K562 (cell line): Measurements from ENCODE around the gene RIN3. TPM values are rescaled to one million over a fixed set of nuclear protein-coding genes. Genes with fewer than 3 reads are reported as not detected.

ENCODE experiments used
- ATAC-seq: fragments of 200-7000 bp; cut with Tn5 transposase; 3 replicates; pipeline ENCODE4 v1.9.1; 2020; ENCODE audit warnings: moderate library complexity
- BruUV-seq: library from RNA; stranded (reverse); fragments of 400-500 nt; replicated peaks from 2 replicates; lab custom pipeline; 2021; lab: Mats Ljungman, UMichigan
- CTCF ChIA-PET: fragments of 300-600 bp; formaldehyde crosslinking; extraction: SDS; loops from one replicate; lab custom pipeline; 2021; ENCODE audit warnings: low intra/inter-chr PET ratio; lab: Yijun Ruan, JAX
- POLR2A ChIA-PET: fragments of 300-600, 350-650 bp; sonication (Branson Sonifier 250); formaldehyde crosslinking; extraction: SDS; loops from one replicate; lab custom pipeline; 2021; ENCODE audit warnings: antibody characterized with exemption, inconsistent platforms; lab: Yijun Ruan, JAX
- DNase-seq, 4 experiments: peaks; one replicate each; pipeline versions ENCODE4 v3.0.0 to v3.0.0-alpha.2; 2011 to 2018; ENCODE audit warnings: low spot score in 3 of 4, mixed read lengths in 3 of 4; ENCODE audit errors: extremely low read depth in 1 of 4
- FAIRE-seq: peaks from 2 replicates; lab custom pipeline; 2011; peaks lifted over from hg19 to GRCh38; lab: Jason Lieb, UNC
- H2AFZ ChIP-seq: 2 replicates; pipeline ENCODE4 v1.6.0; 2011; ENCODE audit warnings: low read depth, low read length, control low read depth, inconsistent platforms
- H3K27ac ChIP-seq: fragments of 200-600 bp; 3 replicates; pipeline ENCODE4 v1.8.0; 2011; ENCODE audit warnings: low read depth, mild to moderate bottlenecking, control low read depth, inconsistent platforms, low read length, moderate library complexity, mixed read lengths; ENCODE audit errors: extremely low read depth
- H3K27me3 ChIP-seq, 2 experiments: fragments of 300-600 bp in 1 of 2; 2 replicates in 1 of 2; 3 replicates in 1 of 2; pipeline versions ENCODE4 v1.6.0 to v1.8.0; 2011; ENCODE audit warnings: inconsistent platforms in 2 of 2, low read length in 2 of 2, mild to moderate bottlenecking in 1 of 2, mixed read lengths in 1 of 2, moderate library complexity in 1 of 2; ENCODE audit not compliant: control insufficient read depth in 2 of 2, insufficient read depth in 2 of 2
- H3K36me3 ChIP-seq: fragments of 300-600 bp; 3 replicates; pipeline ENCODE4 v1.8.0; 2011; ENCODE audit warnings: mild to moderate bottlenecking, low read length, inconsistent platforms; ENCODE audit not compliant: control insufficient read depth, insufficient read depth
- H3K4me1 ChIP-seq, 2 experiments: fragments of 200-600 bp in 1 of 2; replicated peaks in 1 of 2; 2 replicates in 1 of 2; 3 replicates in 1 of 2; pipeline versions ENCODE4 v1.5.1 to v1.8.0; 2011; ENCODE audit warnings: inconsistent platforms in 2 of 2, low read length in 2 of 2, mild to moderate bottlenecking in 1 of 2, mixed read lengths in 1 of 2, moderate library complexity in 1 of 2; ENCODE audit not compliant: control insufficient read depth in 2 of 2, insufficient read depth in 2 of 2
- H3K4me2 ChIP-seq: 2 replicates; pipeline ENCODE4 v1.6.1; 2011; ENCODE audit warnings: low read length, control low read depth, inconsistent platforms, mixed read lengths; ENCODE audit not compliant: insufficient read depth
- H3K4me3 ChIP-seq: fragments of 200-600 bp; sonication (generic), shearing (Covaris generic); 2 replicates; pipeline ENCODE4 v1.5.1; 2016; ENCODE audit warnings: control low read depth, inconsistent platforms
- H3K79me2 ChIP-seq: fragments of 200-600 bp; 3 replicates; pipeline ENCODE4 v1.8.0; 2011; ENCODE audit warnings: low read length, inconsistent platforms; ENCODE audit not compliant: control insufficient read depth, insufficient read depth
- H3K9ac ChIP-seq, 2 experiments: 2 replicates each; pipeline versions ENCODE4 v1.6.0 to v1.6.1; 2011; ENCODE audit warnings: low read depth in 2 of 2, low read length in 2 of 2, control low read depth in 1 of 2, inconsistent platforms in 1 of 2, mild to moderate bottlenecking in 1 of 2, mixed read lengths in 1 of 2; ENCODE audit not compliant: insufficient read depth in 1 of 2
- H3K9me1 ChIP-seq: one replicate; pipeline ENCODE4 v1.6.0; 2011; ENCODE audit warnings: inconsistent platforms, mild to moderate bottlenecking, low read length, moderate library complexity; ENCODE audit not compliant: control insufficient read depth, insufficient read depth
- H3K9me3 ChIP-seq: replicated peaks from 2 replicates; pipeline ENCODE4 v1.5.1; 2011; ENCODE audit warnings: low read depth, low read length, inconsistent platforms; ENCODE audit not compliant: control insufficient read depth, insufficient read depth
- H4K20me1 ChIP-seq: replicated peaks from 2 replicates; pipeline ENCODE4 v1.6.1; 2011; ENCODE audit warnings: low read length, inconsistent platforms, mixed read lengths; ENCODE audit not compliant: control insufficient read depth, insufficient read depth
- MXI1 ChIP-seq: IDR thresholded peaks from 2 replicates; pipeline ENCODE4 v1.6.1; 2011; ENCODE audit warnings: low read depth, mild to moderate bottlenecking, improper control_type of control experiment, low read length
- NFIC ChIP-seq: fragments of 450-650 bp; IDR thresholded peaks from 2 replicates; pipeline ENCODE4 v1.6.1; 2017; ENCODE audit warnings: mild to moderate bottlenecking, inconsistent platforms
- NR2C1 ChIP-seq, 2 experiments: fragments of 450-650 bp; IDR thresholded peaks; 2 replicates each; pipeline ENCODE4 v1.6.1; 2017; ENCODE audit warnings: mild to moderate bottlenecking in 2 of 2, antibody characterized with exemption in 1 of 2, inconsistent platforms in 1 of 2, missing compliant biosample characterization in 1 of 2, missing genetic modification characterization in 1 of 2
- SPI1 ChIP-seq: IDR thresholded peaks from 2 replicates; pipeline ENCODE4 v1.6.1; 2011; ENCODE audit warnings: low read depth, low read length, control low read depth, borderline replicate concordance
- SREBF1 ChIP-seq: fragments of 150-350 bp; IDR thresholded peaks from 2 replicates; pipeline ENCODE4 v1.6.1; 2014; ENCODE audit warnings: antibody characterized with exemption, low read depth, low read length, borderline replicate concordance
- U2AF2 ChIP-seq: fragments of 200-400 bp; formaldehyde crosslinking; optimal IDR thresholded peaks from 2 replicates; pipeline ENCODE3; 2017; ENCODE audit warnings: low read depth, mild to moderate bottlenecking, low read length
- ZBTB7A ChIP-seq: IDR thresholded peaks from 2 replicates; pipeline ENCODE4 v1.6.1; 2011; ENCODE audit warnings: low read depth, mild to moderate bottlenecking, low read length, moderate library complexity, borderline replicate concordance; ENCODE audit not compliant: control insufficient read depth
- ZC3H11A ChIP-seq: IDR thresholded peaks from 2 replicates; pipeline ENCODE4 v1.6.1; 2012; ENCODE audit warnings: low read depth, low read length, improper control_type of control experiment
- WGBS: fragments of 100-300 bp; shearing (Covaris generic); methylation state at CpG from one replicate; pipeline ENCODE4 v1.1.6; 2016; ENCODE audit warnings: low coverage, mixed read lengths; ENCODE audit not compliant: insufficient coverage; ENCODE audit errors: missing lambda C conversion rate; 5-methylcytosine and 5-hydroxymethylcytosine counted together
- in situ Hi-C: fragments of 300-500 bp; cut with MboI; formaldehyde crosslinking; loops from 4 replicates; pipeline ENCODE4 v1.15.0; 2018; ENCODE audit warnings: inconsistent platforms, mixed read lengths
- intact Hi-C: fragments of 100-400 bp; cut with micrococcal nuclease; formaldehyde crosslinking; loops from 2 replicates; pipeline ENCODE4 v1.14.2; 2022
- polyA plus RNA-seq, 8 experiments: library from polyadenylated mRNA; depleted of rRNA in 4 of 8; stranded (reverse) in 5 of 8; unstranded in 3 of 8; fragments of >200 nt; fragmentation: Nextera tagmentation in 2 of 8; fragmentation: Illumina TruSeq in 1 of 8; extraction: Ambion mirVana in 2 of 8; extraction: Trizol in 1 of 8; gene quantifications; 2 replicates each; pipeline versions ENCODE4 v1.2.1 to v1.2.3, GENCODE V29; 2011 to 2014; ENCODE audit warnings: inconsistent platforms in 1 of 8, missing spikeins in 1 of 8
- total RNA-seq, 7 experiments: library from RNA; depleted of rRNA in 6 of 7; stranded (reverse); fragments of >200 nt in 6 of 7; fragmentation: Illumina TruSeq in 2 of 7; extraction: Trizol in 2 of 7; gene quantifications; 2 replicates each; pipeline versions ENCODE4 v1.2.1 to v1.2.3, GENCODE V29; 2011 to 2021; ENCODE audit warnings: low replicate concordance in 1 of 7
- TF ChIP-seq, protein P1 (sequence below): sonication (generic); formaldehyde crosslinking; IDR thresholded peaks from 2 replicates; pipeline ENCODE4 v1.8.0; 2022; ENCODE audit warnings: mild to moderate bottlenecking, low read depth, missing genetic modification reagents
- TF ChIP-seq, protein P2 (sequence below): fragments of 250-450 bp; sonication (Bioruptor Pico); IDR thresholded peaks from 2 replicates; pipeline ENCODE4 v1.5.0; 2021; ENCODE audit warnings: mild to moderate bottlenecking, borderline replicate concordance

RIN3 gene
- total and polyA plus RNA-seq, 9 of the 15 experiments (the other 6 are each of a cell fraction or from before 2014, with no cell fraction given): 0.01 to 0.49 (median 0.08) TPM; not detected in 5

GRCh38 chr14:92494512-92494911 is 19.1 kb upstream of the RIN3 start:
- TF ChIP-seq SREBF1: no peak
- Histone ChIP-seq H3K9me3 (no peaks in the 10 kb centered on the region), H3K4me3 (no peak overlapping the region), H3K4me2 (no peak overlapping the region), H3K9me1 (no peaks in the 10 kb centered on the region), H3K4me1 (no peaks in the 10 kb centered on the region), H3K27ac (no peak overlapping the region), H2AFZ (no peak overlapping the region), H3K9ac (no peak overlapping the region), H3K79me2 (no peaks in the 10 kb centered on the region), H3K27me3 (peaks cover 3 to 42% of the 10 kb centered on the region in 2 experiments; a peak in 4 of 5 replicates), H4K20me1 (no peaks in the 10 kb centered on the region), H3K36me3 (no peaks in the 10 kb centered on the region)
- in situ Hi-C loops: no loop called here
- 0% methylated on average over 4 of the region's 4 CpGs for WGBS
- DNase-seq: no peak
- no TSS peak for BruUV-seq
- intact Hi-C loops: no loop called here
- ChIA-PET CTCF (no interaction called here), POLR2A (no interaction called here)
- FAIRE-seq: no peak
- ATAC-seq: no peak

DNA sequence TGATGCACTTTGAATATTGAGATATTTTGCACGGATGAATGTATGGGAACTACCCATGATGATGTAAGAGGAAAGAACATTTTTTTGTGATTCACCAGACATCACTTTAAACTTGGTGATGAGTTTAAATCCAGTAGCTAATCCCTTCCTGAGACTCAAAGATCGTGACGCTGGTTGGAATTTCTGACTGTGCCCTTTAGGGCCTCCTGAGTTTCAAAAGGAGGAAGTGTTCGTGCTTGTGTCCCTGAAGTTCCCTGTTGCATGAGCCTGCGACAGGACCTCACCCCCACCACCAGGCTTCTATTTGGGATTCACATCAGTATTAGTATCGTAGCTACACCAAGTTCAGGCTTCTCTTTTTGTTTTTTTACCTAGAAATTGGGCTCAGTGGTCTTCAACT is 18.6 kb upstream of the RIN3 start:
- POLR2A ChIA-PET: no interaction called here
- Histone ChIP-seq H3K4me1 (no peaks in the 10 kb centered on the region), H3K36me3 (no peaks in the 10 kb centered on the region), H3K27me3 (peaks cover 3 to 37% of the 10 kb centered on the region in 2 experiments), H3K9me1 (no peaks in the 10 kb centered on the region), H4K20me1 (no peaks in the 10 kb centered on the region), H3K9ac (no peak overlapping the region), H3K27ac (no peak overlapping the region), H2AFZ (no peak overlapping the region), H3K9me3 (no peaks in the 10 kb centered on the region), H3K4me2 (no peak overlapping the region), H3K79me2 (no peaks in the 10 kb centered on the region), H3K4me3 (no peak overlapping the region)
- CTCF ChIA-PET: no interaction called here
- TF ChIP-seq SPI1 (peak; percentile 56; the same call in 1 of the 2 replicates), NR2C1 (IDR thresholded peaks at IDR 0.05) (no peak), NR2C1 (tag; IDR thresholded peaks at IDR 0.05) (no peak), U2AF2 (no peak), NFIC (no peak), MXI1 (no peak), ZC3H11A (no peak), ZBTB7A (no peak)
- TF ChIP-seq, protein P1, sequence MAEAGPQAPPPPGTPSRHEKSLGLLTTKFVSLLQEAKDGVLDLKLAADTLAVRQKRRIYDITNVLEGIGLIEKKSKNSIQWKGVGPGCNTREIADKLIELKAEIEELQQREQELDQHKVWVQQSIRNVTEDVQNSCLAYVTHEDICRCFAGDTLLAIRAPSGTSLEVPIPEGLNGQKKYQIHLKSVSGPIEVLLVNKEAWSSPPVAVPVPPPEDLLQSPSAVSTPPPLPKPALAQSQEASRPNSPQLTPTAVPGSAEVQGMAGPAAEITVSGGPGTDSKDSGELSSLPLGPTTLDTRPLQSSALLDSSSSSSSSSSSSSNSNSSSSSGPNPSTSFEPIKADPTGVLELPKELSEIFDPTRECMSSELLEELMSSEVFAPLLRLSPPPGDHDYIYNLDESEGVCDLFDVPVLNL: no peak
- TF ChIP-seq, protein P2, sequence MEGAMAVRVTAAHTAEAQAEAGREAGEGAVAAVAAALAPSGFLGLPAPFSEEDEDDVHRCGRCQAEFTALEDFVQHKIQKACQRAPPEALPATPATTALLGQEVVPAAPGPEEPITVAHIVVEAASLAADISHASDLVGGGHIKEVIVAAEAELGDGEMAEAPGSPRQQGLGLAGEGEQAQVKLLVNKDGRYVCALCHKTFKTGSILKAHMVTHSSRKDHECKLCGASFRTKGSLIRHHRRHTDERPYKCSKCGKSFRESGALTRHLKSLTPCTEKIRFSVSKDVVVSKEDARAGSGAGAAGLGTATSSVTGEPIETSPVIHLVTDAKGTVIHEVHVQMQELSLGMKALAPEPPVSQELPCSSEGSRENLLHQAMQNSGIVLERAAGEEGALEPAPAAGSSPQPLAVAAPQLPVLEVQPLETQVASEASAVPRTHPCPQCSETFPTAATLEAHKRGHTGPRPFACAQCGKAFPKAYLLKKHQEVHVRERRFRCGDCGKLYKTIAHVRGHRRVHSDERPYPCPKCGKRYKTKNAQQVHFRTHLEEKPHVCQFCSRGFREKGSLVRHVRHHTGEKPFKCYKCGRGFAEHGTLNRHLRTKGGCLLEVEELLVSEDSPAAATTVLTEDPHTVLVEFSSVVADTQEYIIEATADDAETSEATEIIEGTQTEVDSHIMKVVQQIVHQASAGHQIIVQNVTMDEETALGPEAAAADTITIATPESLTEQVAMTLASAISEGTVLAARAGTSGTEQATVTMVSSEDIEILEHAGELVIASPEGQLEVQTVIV (CRISPR knock-in tag): no peak
- 0% methylated on average over 6 of the region's 6 CpGs for WGBS
- no peak for FAIRE-seq
- intact Hi-C loops: no loop called here
- BruUV-seq: no TSS peak
- DNase-seq: no peak
- in situ Hi-C loops: no loop called here
- ATAC-seq: no peak
